ENCODE data around the gene SERPIND1.

- TF ChIP-seq POLR2AphosphoS5 (IDR thresholded peaks at IDR 0.05) (no peak), CTCF (IDR thresholded peaks at IDR 0.05) (no peak), POLR2A (IDR thresholded peaks at IDR 0.05) (no peak)
Observed at GRCh38 chr22:20818471-20818870, 44.6 kb downstream of the SERPIND1 start.

Measured in prostate gland (tissue), 2 donors.